Heart left ventricle (tissue), 16 donors: Measurements from ENCODE around the gene ECSCR. TPM values are rescaled to one million over a fixed set of nuclear protein-coding genes. Genes with fewer than 3 reads are reported as not detected.

Experiments used
- ATAC-seq, 4 donors: fragments of 200-7000 bp; cut with Tn5 transposase; one replicate each; pipeline ENCODE4 v1.9.1; 2020 to 2022; ENCODE audit warnings: moderate library complexity in 4 of 4, mild to moderate bottlenecking in 3 of 4, moderate number of reproducible peaks in 1 of 4
- DNase-seq, 5 donors: peaks; one replicate each; pipeline ENCODE4 v3.0.0-alpha.2; 2020
- H3K27ac ChIP-seq, 12 donors: fragments of 200-600 bp; sonication (generic) in 4 of 12; one replicate each; pipeline versions ENCODE4 v1.5.0 to v1.8.0; 2016 to 2022; ENCODE audit warnings: mild to moderate bottlenecking in 2 of 12
- H3K27me3 ChIP-seq, 9 donors: fragments of 200-600 bp; sonication (generic) in 2 of 9; one replicate each; pipeline versions ENCODE4 v1.5.1 to v1.8.0; 2016 to 2022; ENCODE audit warnings: mild to moderate bottlenecking in 3 of 9
- H3K36me3 ChIP-seq, 9 donors: fragments of 200-600 bp; sonication (generic) in 2 of 9; one replicate each; pipeline versions ENCODE4 v1.5.0 to v1.8.0; 2018 to 2022; ENCODE audit warnings: mild to moderate bottlenecking in 2 of 9
- H3K4me1 ChIP-seq, 12 donors: fragments of 200-600 bp; sonication (generic) in 4 of 12; one replicate each; pipeline versions ENCODE4 v1.5.0 to v1.8.0; 2016 to 2022; ENCODE audit warnings: mild to moderate bottlenecking in 3 of 12
- H3K4me3 ChIP-seq, 12 donors: fragments of 200-600 bp; sonication (generic) in 4 of 12; one replicate each; pipeline versions ENCODE4 v1.5.0 to v1.8.0; 2017 to 2022; ENCODE audit warnings: mild to moderate bottlenecking in 9 of 12, moderate library complexity in 4 of 12
- H3K9me3 ChIP-seq, 12 donors: fragments of 200-600 bp; sonication (generic) in 4 of 12; one replicate each; pipeline versions ENCODE4 v1.5.0 to v1.8.0; 2016 to 2022; ENCODE audit warnings: mild to moderate bottlenecking in 1 of 12
- POLR2A ChIP-seq, 2 donors: fragments of 450-650 bp; IDR thresholded peaks; one replicate each; pipeline ENCODE4 v1.6.1; 2017; ENCODE audit warnings: antibody characterized with exemption in 2 of 2, mild to moderate bottlenecking in 2 of 2, moderate library complexity in 2 of 2
- WGBS, 4 donors: extraction: QIAGEN DNeasy Blood & Tissue Kit in 2 of 4; methylation state at CpG; one replicate each; pipeline versions ENCODE4 v1.1.5 to v1.1.7; 2013 to 2018; 5-methylcytosine and 5-hydroxymethylcytosine counted together
- intact Hi-C, 10 donors: fragments of 100-400 bp; cut with DNase I; formaldehyde crosslinking; loops; one replicate each; pipeline versions ENCODE4 v1.11.1 to v1.14.2; 2022
- polyA plus RNA-seq, 2 donors: library from polyadenylated mRNA; stranded (reverse); fragments of 200-250 nt; gene quantifications; one replicate each; pipeline ENCODE4 v1.2.3, GENCODE V29; 2013
- total RNA-seq, 9 donors: library from RNA; depleted of rRNA in 2 of 9; stranded (reverse); fragments of >200 nt in 2 of 9; fragmentation: NEBNext Ultra II Directional in 3 of 9; extraction: Animal tissue kit (Norgen Biotek cat#: 25700) in 3 of 9; gene quantifications; one replicate each; pipeline versions ENCODE4 v1.1.0 to v1.2.4, GENCODE V29; 2016 to 2023
- TF ChIP-seq, protein P1 (sequence below), 12 donors: fragments of 200-600 bp; sonication (generic) in 4 of 12; IDR thresholded peaks; one replicate each; pipeline versions ENCODE4 v1.5.0 to v1.8.0; 2018 to 2022; ENCODE audit warnings: antibody characterized with exemption in 12 of 12, mild to moderate bottlenecking in 5 of 12
- donor health status: ischemic (EF 13 %, LVEDD 7.1; RV severe dilation, severe dysfunction).
- donor health status: healthy with polysubstance abuse.
- donor health status: DM: no; HTN: yes; CAD: no.
- donor health status: DM: no; HTN: no; CAD: no.
- donor health status: ischemic (EF 25% LVEDD 6.9; RV normal size, moderate dysfunction).
- donor health status: ischemic (EF 25% LVEDD 5.7; RV mildly dilated, moderate dysfunction).
- donor health status: healthy.
- donor health status: DM: yes; HTN: yes; CAD: no.
- donor health status: ischemic (EF 35%, LVEDD 5.7; RV mildly dilated, moderate dysfunction).
- donor health status: nonischemic (EF 11% LVEDD 7.7; RV severe dilation, severe dysfunction).
- donor health status: DM: yes; HTN: yes; CAD: no.
- donor health status: PGD.
- donor health status: ischemic (EF 29% LVEDD 5.4; RV normal size, mild dysfunction).
- donor health status: nonischemic (EF 23%, LVEDD 6.1; RV moderate dilation, normal function).

ECSCR gene
- total and polyA plus RNA-seq, 11 donors, result 13.4 to 59.3 (median 21.3) TPM

DNA sequence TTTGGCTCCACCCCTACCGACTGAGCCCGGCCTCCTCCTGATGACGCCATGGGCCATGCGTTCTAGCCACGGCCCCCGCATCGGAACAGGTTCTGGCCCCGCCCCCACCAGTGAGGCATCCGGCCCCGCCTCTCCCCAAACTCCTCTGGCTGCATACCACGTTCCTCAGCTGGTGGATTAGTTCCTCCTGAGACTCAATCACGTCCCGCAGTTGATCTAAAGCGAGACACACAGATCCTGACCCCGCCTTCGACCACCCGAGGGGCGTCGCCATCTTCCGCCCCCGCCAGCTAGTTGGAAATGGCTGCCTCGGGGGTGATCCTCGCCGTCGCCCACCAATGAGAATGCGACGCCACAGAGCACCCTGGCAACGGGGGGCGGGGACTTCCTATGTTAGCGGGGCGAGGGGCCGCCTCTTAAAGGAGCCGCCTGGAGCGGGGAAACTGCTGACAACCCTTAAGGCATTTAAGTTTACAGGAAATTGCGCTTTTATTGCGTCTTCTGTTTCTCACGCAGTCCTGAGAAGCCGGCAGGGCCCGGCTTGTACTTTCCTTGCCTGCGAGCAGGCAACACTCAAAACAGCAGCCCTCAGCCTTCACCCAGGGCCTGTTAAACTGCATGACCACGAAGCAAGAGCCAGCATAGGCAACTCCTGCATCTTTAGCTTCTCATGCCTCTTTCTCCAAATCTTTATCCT, 58.6 kb downstream of the ECSCR start, which contains the start of gene SPATA24:
SPATA24 (minus strand) TSS at position 303 of the 697 bp plus-strand sequence; CDS start at position 274, 29 bp downstream.
- peak; percentile 98 to 99 (median 98) for DNase-seq
- Histone ChIP-seq H3K9me3 (no peaks in the 10 kb centered on the region), H3K4me3 (peak within 1 kb of the TSS; percentile 6 to 66 (median 57)), H3K36me3 (peaks cover 0 to 12% (median 0%) of the 10 kb centered on the region in 9 donors), H3K27ac (peak within 1 kb of the TSS; percentile 81 to 96 (median 89)), H3K27me3 (no peaks in the 10 kb centered on the region), H3K4me1 (peaks cover 0 to 28% (median 15%) of the 10 kb centered on the region in 12 donors)
- intact Hi-C loops, result loop anchor here in 1 of 10 donors (5.0 kb wide), 1 partner anchor 62 kb away; the partner anchor contains the start of gene PAIP2
- ATAC-seq, result peak; percentile 96 to 98 (median 97)
- TF ChIP-seq POLR2A (IDR thresholded peaks at IDR 0.05), result peak in 1 of 2 donors; percentile 33
- TF ChIP-seq, protein P1, sequence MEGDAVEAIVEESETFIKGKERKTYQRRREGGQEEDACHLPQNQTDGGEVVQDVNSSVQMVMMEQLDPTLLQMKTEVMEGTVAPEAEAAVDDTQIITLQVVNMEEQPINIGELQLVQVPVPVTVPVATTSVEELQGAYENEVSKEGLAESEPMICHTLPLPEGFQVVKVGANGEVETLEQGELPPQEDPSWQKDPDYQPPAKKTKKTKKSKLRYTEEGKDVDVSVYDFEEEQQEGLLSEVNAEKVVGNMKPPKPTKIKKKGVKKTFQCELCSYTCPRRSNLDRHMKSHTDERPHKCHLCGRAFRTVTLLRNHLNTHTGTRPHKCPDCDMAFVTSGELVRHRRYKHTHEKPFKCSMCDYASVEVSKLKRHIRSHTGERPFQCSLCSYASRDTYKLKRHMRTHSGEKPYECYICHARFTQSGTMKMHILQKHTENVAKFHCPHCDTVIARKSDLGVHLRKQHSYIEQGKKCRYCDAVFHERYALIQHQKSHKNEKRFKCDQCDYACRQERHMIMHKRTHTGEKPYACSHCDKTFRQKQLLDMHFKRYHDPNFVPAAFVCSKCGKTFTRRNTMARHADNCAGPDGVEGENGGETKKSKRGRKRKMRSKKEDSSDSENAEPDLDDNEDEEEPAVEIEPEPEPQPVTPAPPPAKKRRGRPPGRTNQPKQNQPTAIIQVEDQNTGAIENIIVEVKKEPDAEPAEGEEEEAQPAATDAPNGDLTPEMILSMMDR (IDR thresholded peaks at IDR 0.05), result no peak
- 0 to 1% (median 0%) methylated on average over 28 to 41 of the region's 41 CpGs for WGBS, 4 donors

DNA sequence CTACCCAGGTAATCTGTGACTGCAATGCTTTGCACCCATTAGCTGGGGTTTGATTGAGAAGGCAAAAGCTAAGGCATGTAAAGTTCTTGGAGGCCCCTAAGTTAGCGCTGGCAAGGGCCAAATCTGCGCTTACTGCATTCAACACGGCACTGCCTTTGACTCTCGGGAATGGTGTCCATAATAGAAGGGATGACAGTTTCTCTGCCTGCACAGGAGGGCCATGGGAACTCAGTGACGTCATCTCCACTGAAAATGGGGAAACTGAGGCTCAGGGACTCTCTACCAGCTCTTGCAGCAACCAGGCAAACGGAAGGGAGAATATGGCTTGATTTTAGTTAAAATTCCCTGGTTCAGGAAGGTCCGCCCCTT, 59.1 kb downstream of the ECSCR start:
- peak overlapping the region; percentile 6 to 66 (median 57) for H3K4me3 ChIP-seq
- H3K36me3 ChIP-seq, result peaks cover 0 to 12% (median 0%) of the 10 kb centered on the region in 9 donors
- WGBS, 4 donors, result 14 to 18% (median 16%) methylated on average over 7 of the region's 7 CpGs
- H3K4me1 ChIP-seq, result peaks cover 0 to 28% (median 15%) of the 10 kb centered on the region in 12 donors
- H3K9me3 ChIP-seq, result no peaks in the 10 kb centered on the region
- H3K27ac ChIP-seq, result peak overlapping the region; percentile 81 to 96 (median 89)
- TF ChIP-seq POLR2A (IDR thresholded peaks at IDR 0.05), result no peak
- TF ChIP-seq, protein P1 (IDR thresholded peaks at IDR 0.05), result no peak
- intact Hi-C loops, result loop anchor here in 1 of 10 donors (5.0 kb wide), 1 partner anchor 61 kb away; the partner anchor contains the start of gene PAIP2
- ATAC-seq (peak in 2 of 4 donors; percentile 4 to 13), DNase-seq (no peak)
- no peaks in the 10 kb centered on the region for H3K27me3 ChIP-seq

DNA sequence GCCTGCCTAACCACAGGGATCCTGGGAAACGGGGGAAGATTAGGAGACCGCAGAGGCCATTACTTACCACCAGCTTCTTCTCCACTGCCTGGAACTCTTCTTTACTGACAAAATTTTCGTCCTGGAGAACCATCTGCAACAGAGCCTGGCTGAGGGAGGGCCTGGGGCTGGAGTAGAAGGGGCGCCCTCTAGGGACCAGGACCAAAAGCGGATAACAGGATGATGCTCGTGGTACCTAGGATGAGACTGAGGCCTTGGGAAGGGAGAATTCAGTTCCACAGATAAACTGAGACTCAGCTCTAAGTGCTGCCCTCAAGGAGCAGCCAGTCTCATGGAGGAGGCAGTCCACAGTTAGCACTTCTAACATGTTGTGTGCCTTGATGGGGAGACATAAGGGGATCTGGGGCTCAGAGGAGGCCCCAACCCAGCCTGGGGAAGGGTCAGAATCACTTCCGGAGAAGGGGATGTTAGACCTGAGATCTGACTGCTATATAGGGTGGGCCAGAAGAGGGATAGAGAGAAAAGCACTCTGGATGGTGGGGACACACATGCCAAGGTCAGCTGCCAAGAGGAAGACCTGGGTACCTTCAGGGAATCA, 59.9 kb downstream of the ECSCR start:
- TF ChIP-seq, protein P1 (IDR thresholded peaks at IDR 0.05), result peak in 10 of 12 donors; percentile 13 to 44 (median 28)
- no peak for TF ChIP-seq POLR2A (IDR thresholded peaks at IDR 0.05)
- H3K27me3 ChIP-seq, result no peaks in the 10 kb centered on the region
- ATAC-seq (no peak), DNase-seq (no peak)
- no peak overlapping the region for H3K4me3 ChIP-seq
- H3K9me3 ChIP-seq, result no peaks in the 10 kb centered on the region
- H3K4me1 ChIP-seq, result peaks cover 0 to 28% (median 15%) of the 10 kb centered on the region in 12 donors
- 57 to 74% (median 69%) methylated on average over 7 of the region's 7 CpGs for WGBS, 4 donors
- intact Hi-C loops, result loop anchor here in 1 of 10 donors (5.0 kb wide), 1 partner anchor 60 kb away; the partner anchor contains the start of gene PAIP2
- H3K27ac ChIP-seq, result peak overlapping the region in 7 of 12 donors; percentile 87 to 96 (median 92)
- peaks cover 0 to 12% (median 0%) of the 10 kb centered on the region in 9 donors for H3K36me3 ChIP-seq

DNA sequence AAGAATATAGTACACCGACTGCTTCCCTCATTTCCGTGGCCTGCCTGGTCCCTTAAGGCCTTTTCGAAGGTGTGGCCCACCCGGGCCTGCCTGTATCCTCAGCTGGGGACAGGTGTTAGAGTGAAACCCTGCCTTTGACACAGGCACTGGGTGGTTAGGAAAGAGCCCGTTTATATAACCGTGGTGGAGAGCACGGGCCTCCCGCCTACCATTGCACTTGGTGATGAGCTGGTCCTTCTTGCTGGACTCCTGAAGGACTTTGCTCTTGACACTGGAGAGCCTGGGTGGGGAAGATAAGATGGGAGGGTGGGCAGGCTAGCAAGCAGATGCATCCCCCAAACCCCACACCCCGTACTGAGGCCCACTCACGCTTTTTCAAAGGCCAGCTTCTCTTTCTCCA, 61.0 kb downstream of the ECSCR start:
- no peak for TF ChIP-seq POLR2A (IDR thresholded peaks at IDR 0.05)
- TF ChIP-seq, protein P1 (IDR thresholded peaks at IDR 0.05), result no peak
- Histone ChIP-seq H3K4me3 (no peak overlapping the region), H3K9me3 (no peaks in the 10 kb centered on the region), H3K4me1 (peaks cover 0 to 31% (median 20%) of the 10 kb centered on the region in 12 donors), H3K36me3 (peaks cover 0 to 12% (median 0%) of the 10 kb centered on the region in 9 donors), H3K27ac (no peak overlapping the region), H3K27me3 (no peaks in the 10 kb centered on the region)
- WGBS, 4 donors, result 89 to 94% (median 93%) methylated on average over 10 of the region's 10 CpGs
- ATAC-seq (no peak), DNase-seq (no peak)
- intact Hi-C loops, result loop anchor here in 1 of 10 donors (5.0 kb wide), 1 partner anchor 59 kb away; the partner anchor contains the start of gene PAIP2
